ENCODE results near the gene PRMT1. TPM values are rescaled to one million over a fixed set of nuclear protein-coding genes. Genes with fewer than 3 reads are reported as not detected.
A peak's percentile ranks its signal among the peaks of the same experiment; 100 is the strongest.

Gene PRMT1
- total and polyA plus RNA-seq, 2 donors (not counting 1 experiment from before 2014, with no cell fraction given): 175 to 310 TPM

DNA sequence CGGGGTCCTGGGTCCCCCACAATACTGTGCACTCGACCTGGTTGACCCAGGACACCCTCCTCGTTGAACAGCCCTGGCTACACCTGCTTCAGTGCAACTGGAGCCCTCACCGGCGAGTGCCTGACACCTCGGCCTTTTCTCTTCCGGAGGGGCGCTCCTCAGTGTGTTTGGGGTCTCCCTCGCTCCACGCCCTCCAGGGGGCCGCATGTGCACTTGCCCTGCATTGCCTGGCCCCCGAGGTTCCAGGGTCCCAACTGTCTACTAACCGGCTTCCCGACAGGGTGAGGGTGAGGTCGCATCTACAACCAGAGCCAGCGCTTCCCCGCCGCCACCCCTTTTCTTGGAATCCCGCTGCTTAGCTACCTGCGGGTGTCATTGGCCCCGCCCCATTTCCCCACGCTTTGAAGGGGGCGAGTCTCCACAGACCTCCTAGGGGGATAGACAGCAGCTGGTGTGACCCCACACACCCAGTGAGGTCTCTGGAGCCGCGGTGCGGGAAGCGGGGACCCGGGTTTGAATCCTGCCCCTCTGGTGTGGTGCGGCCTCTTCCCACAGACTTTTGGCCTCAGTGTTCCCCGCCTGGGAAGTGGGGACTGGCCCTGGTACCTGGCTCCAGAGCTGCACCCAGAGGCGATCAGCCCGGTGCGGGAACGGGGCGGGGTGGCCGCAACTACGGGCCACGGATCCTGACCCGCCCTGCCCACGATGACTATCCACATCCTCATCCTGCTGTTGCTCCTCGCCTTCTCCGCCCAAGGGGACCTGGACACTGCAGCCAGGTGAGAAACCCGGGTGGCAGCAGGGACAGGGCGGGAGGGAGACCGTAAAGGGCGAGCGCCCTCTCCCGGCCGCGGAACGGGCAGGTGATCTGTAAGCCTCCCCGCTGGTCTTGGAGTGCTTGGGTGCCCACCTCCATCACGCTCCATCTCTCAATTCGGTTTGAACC lies 12.3 kb downstream of the PRMT1 start, which contains the start of gene ADM5:
Gene ADM5 (plus strand): TSS at position 462 of the 946 bp plus-strand sequence. CDS start 244 bp downstream, at position 706.
- CTCF ChIA-PET: interaction anchor here (1.1 to 1.7 kb wide), 3 partner anchors 8 to 14 kb away, joined by 3 to 6 read pairs (median 4); no protein-coding TSS in a partner anchor
- Histone ChIP-seq H3K4me3 (ENCODE audit: control extremely low read depth in 1 of 5, extremely low read depth in 1 of 5, insufficient read depth in 1 of 5, low read depth in 2 of 5, low read length in 4 of 5) (peak within 1 kb of the TSS in 4 of 5 experiments; percentile 42 to 58 (median 46)), H3K9ac (ENCODE audit: low read length) (peak within 1 kb of the TSS; percentile 62), H3K79me2 (ENCODE audit: control insufficient read depth, insufficient read depth, low read length) (no peaks in the 10 kb centered on the region), H3K4me1 (ENCODE audit: control insufficient read depth in 2 of 2, insufficient read depth in 2 of 2, low read length in 2 of 2) (peaks cover 25% of the 10 kb centered on the region in 2 donors), H3K36me3 (replicated peaks in 1 of 2; ENCODE audit: control extremely low read depth in 1 of 2, control insufficient read depth in 1 of 2, extremely low read depth in 1 of 2, insufficient read depth in 2 of 2, low read length in 1 of 2) (peaks cover 0 to 33% of the 10 kb centered on the region in 2 experiments), H3K27me3 (replicated peaks in 1 of 4; ENCODE audit: control extremely low read depth in 1 of 4, control insufficient read depth in 3 of 4, insufficient read depth in 4 of 4, low read length in 3 of 4) (peaks cover 0 to 33% (median 14%) of the 10 kb centered on the region in 4 experiments), H3K9me3 (ENCODE audit: control extremely low read depth in 1 of 3, control insufficient read depth in 2 of 3, insufficient read depth in 1 of 3, low read length in 2 of 3) (peaks cover 0 to 8% (median 0%) of the 10 kb centered on the region in 3 donors), H2AFZ (ENCODE audit: insufficient read depth, low read depth, low read length, poor library complexity, severe bottlenecking) (peak within 1 kb of the TSS; percentile 76), H3K27ac (ENCODE audit: low read length in 2 of 2) (no peak within 1 kb of the TSS), H3K4me2 (replicated peaks; ENCODE audit: low read depth, low read length, poor library complexity, severe bottlenecking) (peak within 1 kb of the TSS; percentile 87), H4K20me1 (ENCODE audit: control insufficient read depth, insufficient read depth, low read length, poor library complexity, severe bottlenecking) (peaks cover 41% of the 10 kb centered on the region)
- peak within 1 kb of the TSS; percentile 89 for H3K4me3 Mint-ChIP-seq
- H3K27me3 Mint-ChIP-seq: peaks cover 31% of the 10 kb centered on the region
- H3K4me1 Mint-ChIP-seq: peaks cover 22% of the 10 kb centered on the region
- H3K9me3 Mint-ChIP-seq (ENCODE audit: insufficient read depth): no peaks in the 10 kb centered on the region
- ATAC-seq (ENCODE audit: low read depth) (peak; percentile 56), DNase-seq (peak; percentile 63)
- intact Hi-C loops (cut with micrococcal nuclease): no loop called here
- POLR2A ChIA-PET: no interaction called here
- WGBS (ENCODE audit: insufficient coverage): 47% methylated on average over 54 of the region's 54 CpGs
- TF ChIP-seq EZH2 (IDR thresholded peaks at IDR 0.05; ENCODE audit: borderline replicate concordance, insufficient read depth, low read depth, low read length, poor library complexity, severe bottlenecking): no peak
- TF ChIP-seq, protein P1, sequence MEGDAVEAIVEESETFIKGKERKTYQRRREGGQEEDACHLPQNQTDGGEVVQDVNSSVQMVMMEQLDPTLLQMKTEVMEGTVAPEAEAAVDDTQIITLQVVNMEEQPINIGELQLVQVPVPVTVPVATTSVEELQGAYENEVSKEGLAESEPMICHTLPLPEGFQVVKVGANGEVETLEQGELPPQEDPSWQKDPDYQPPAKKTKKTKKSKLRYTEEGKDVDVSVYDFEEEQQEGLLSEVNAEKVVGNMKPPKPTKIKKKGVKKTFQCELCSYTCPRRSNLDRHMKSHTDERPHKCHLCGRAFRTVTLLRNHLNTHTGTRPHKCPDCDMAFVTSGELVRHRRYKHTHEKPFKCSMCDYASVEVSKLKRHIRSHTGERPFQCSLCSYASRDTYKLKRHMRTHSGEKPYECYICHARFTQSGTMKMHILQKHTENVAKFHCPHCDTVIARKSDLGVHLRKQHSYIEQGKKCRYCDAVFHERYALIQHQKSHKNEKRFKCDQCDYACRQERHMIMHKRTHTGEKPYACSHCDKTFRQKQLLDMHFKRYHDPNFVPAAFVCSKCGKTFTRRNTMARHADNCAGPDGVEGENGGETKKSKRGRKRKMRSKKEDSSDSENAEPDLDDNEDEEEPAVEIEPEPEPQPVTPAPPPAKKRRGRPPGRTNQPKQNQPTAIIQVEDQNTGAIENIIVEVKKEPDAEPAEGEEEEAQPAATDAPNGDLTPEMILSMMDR (IDR thresholded peaks at IDR 0.05): peak; percentile 63
- peak within 1 kb of the TSS; percentile 70 for H3K27ac Mint-ChIP-seq

Data from B cell (primary cell).